Parathyroid adenoma (tissue), 2 donors: ENCODE data around the gene LFNG.

Experiments
- H2AFZ ChIP-seq: fragments of 300-600 bp; sonication (generic); one replicate; pipeline ENCODE4 v1.7.0; 2017; ENCODE audit warnings: antibody characterized with exemption, mild to moderate bottlenecking
- H3K27ac ChIP-seq: fragments of 300-600 bp; sonication (generic); one replicate; pipeline ENCODE4 v1.7.0; 2017
- H3K27me3 ChIP-seq: fragments of 300-600 bp; sonication (generic); one replicate; pipeline ENCODE4 v1.7.0; 2017; ENCODE audit warnings: low read length; ENCODE audit not compliant: control insufficient read depth, insufficient read depth
- H3K36me3 ChIP-seq: fragments of 300-600 bp; sonication (generic); one replicate; pipeline ENCODE4 v1.7.0; 2017; ENCODE audit warnings: low read length; ENCODE audit not compliant: control insufficient read depth, insufficient read depth
- H3K4me1 ChIP-seq: fragments of 300-600 bp; sonication (generic); one replicate; pipeline ENCODE4 v1.7.0; 2017; ENCODE audit warnings: control low read depth
- H3K4me2 ChIP-seq: fragments of 300-600 bp; sonication (generic); one replicate; pipeline ENCODE4 v1.7.0; 2017; ENCODE audit warnings: low read length
- H3K4me3 ChIP-seq: fragments of 300-600 bp; sonication (generic); one replicate; pipeline ENCODE4 v1.7.0; 2017; ENCODE audit warnings: low read depth, low read length
- H3K79me2 ChIP-seq: fragments of 300-600 bp; sonication (generic); one replicate; pipeline ENCODE4 v1.7.0; 2017; ENCODE audit warnings: control low read depth
- H3K9ac ChIP-seq: fragments of 300-600 bp; sonication (generic); one replicate; pipeline ENCODE4 v1.7.0; 2017; ENCODE audit warnings: mild to moderate bottlenecking
- H3K9me3 ChIP-seq: fragments of 300-600 bp; sonication (generic); one replicate; pipeline ENCODE4 v1.7.0; 2017; ENCODE audit warnings: low read length; ENCODE audit not compliant: control insufficient read depth
- TF ChIP-seq, protein P1 (sequence below): fragments of 300-600 bp; sonication (generic); IDR thresholded peaks from one replicate; pipeline ENCODE4 v1.7.0; 2017; ENCODE audit warnings: antibody characterized with exemption, mild to moderate bottlenecking
- donor health status: primary hyperparathyroidism.

The LFNG gene

DNA sequence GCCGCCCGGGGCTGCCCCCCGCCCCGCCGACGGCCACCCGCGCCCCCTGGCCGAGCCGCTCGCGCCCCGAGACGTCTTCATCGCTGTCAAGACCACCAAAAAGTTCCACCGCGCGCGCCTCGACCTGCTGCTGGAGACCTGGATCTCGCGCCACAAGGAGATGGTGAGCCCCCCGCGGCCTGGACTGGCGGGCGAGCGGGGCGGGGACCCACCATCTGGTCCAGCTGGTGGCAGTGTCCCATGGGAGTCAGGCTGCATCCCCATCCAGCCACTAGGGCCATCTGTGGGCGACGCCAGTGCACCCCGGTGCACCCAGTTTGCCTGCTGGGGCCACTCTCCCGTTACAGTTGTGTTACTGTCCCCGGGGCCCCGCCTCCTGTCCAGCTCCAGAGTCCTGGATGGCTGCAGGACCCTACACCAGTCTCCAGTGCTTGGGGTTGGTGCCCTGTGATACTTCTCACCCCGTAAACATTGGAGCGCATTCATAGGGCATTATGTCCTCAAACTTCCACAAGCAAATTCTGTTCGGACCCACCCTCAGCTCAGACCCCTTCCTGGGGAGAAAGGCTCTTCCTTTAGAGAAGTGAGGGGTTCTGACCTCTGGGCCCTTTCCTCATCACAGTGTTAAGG lies 672 bp downstream of the LFNG start:
- Histone ChIP-seq H3K36me3 (no peaks in the 10 kb centered on the region), H2AFZ (no peak overlapping the region), H3K4me2 (no peak overlapping the region), H3K4me3 (peak overlapping the region; percentile 17), H3K9me3 (no peaks in the 10 kb centered on the region), H3K4me1 (no peaks in the 10 kb centered on the region), H3K27ac (no peak overlapping the region), H3K79me2 (no peaks in the 10 kb centered on the region), H3K27me3 (no peaks in the 10 kb centered on the region), H3K9ac (no peak overlapping the region)
- TF ChIP-seq, protein P1, sequence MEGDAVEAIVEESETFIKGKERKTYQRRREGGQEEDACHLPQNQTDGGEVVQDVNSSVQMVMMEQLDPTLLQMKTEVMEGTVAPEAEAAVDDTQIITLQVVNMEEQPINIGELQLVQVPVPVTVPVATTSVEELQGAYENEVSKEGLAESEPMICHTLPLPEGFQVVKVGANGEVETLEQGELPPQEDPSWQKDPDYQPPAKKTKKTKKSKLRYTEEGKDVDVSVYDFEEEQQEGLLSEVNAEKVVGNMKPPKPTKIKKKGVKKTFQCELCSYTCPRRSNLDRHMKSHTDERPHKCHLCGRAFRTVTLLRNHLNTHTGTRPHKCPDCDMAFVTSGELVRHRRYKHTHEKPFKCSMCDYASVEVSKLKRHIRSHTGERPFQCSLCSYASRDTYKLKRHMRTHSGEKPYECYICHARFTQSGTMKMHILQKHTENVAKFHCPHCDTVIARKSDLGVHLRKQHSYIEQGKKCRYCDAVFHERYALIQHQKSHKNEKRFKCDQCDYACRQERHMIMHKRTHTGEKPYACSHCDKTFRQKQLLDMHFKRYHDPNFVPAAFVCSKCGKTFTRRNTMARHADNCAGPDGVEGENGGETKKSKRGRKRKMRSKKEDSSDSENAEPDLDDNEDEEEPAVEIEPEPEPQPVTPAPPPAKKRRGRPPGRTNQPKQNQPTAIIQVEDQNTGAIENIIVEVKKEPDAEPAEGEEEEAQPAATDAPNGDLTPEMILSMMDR, result no peak

DNA sequence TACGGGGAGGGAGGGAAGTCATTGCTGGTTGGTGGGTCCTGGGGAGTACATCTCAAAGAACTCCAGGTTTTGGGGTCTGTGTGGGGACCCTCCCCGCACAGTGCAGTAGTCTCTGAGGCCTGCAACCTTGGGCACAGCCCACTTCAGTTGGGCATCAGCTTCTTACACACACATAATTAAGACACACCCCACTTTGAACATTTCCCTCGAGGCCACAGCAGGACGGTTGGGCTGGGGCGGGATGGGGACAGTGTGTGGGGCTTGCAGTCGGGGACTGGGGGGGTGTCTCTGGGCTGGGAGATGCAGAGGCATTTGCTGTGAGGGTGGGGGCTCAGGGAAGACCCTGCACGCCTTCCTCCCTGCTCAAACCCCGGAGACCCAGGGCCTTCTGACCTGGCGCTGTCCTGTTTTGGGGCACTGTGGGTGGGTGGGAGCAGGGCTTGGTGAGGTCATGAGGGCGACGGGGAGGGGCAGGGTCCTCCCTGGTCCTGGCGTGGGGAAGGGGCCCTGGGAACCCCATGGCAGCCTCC lies 1.3 kb downstream of the LFNG start:
- no peak overlapping the region for H3K27ac ChIP-seq

DNA sequence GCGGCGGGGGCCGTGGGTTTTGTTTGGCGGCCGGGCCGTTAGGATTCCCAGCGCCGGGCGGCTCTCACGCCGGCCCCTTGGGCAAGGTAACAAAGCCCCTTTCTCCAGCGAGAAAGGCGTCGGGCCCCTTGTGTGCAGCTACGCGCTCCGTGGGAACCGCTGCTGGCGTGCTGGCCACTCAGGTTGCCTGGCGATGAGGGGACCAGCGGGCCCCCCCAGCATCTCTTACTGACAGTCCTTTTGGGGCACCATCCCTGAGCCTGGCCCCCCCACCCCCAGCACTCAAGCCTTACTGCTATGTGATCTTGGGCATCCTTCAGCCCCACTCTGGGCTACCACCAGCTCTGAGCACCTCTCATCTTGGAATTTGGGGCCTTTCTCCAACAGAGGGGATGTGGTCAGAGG lies 1.8 kb downstream of the LFNG start:
- no peaks in the 10 kb centered on the region for H3K4me1 ChIP-seq
- no peaks in the 10 kb centered on the region for H3K27me3 ChIP-seq
- no peak overlapping the region for H3K27ac ChIP-seq
- H2AFZ ChIP-seq, result no peak overlapping the region
- H3K79me2 ChIP-seq, result no peaks in the 10 kb centered on the region
- H3K9me3 ChIP-seq, result no peaks in the 10 kb centered on the region
- no peaks in the 10 kb centered on the region for H3K36me3 ChIP-seq
- H3K4me3 ChIP-seq, result peak overlapping the region; percentile 16
- no peak overlapping the region for H3K9ac ChIP-seq
- H3K4me2 ChIP-seq, result no peak overlapping the region
- TF ChIP-seq, protein P1, result no peak

More for the DNA sequence above, 1.3 kb downstream of the LFNG start:
- TF ChIP-seq, protein P1, result no peak
- Histone ChIP-seq H3K36me3 (no peaks in the 10 kb centered on the region), H3K4me1 (no peaks in the 10 kb centered on the region), H3K9ac (no peak overlapping the region), H3K4me2 (no peak overlapping the region), H3K79me2 (no peaks in the 10 kb centered on the region), H3K9me3 (no peaks in the 10 kb centered on the region), H3K4me3 (peak overlapping the region; percentile 17), H3K27me3 (no peaks in the 10 kb centered on the region), H2AFZ (no peak overlapping the region)

DNA sequence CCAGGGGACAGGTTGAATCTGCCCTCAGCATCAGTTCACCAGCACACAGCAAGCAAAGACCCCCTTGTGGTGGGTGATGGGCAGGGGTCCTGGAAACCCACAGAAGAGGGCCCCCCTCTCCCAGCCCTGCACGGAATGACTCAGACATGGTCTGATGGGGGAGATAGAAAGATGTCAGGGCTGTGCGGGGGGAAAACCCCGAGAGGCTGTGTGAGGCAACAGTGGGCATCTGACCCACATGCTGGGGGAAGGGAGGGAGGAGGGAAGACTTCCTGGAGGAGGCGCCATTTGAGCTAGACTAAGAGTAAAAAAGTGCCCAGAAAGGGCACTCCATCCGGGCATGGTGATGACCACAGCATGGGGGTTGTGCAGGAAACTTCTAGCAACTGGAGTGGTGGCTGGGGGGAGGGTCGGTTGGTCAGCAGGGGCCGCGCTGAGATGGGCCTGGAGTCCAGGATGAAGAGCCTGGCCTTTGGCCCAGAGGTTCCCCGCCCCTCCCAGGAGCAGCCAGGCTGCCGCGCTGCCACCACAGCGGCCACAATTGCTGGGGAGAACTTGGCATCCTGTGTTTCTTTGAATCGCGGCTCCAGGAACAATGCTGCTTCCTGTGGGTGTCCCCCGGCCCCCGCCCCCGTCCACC lies 2.5 kb downstream of the LFNG start:
- H3K4me3 ChIP-seq, result peak overlapping the region; percentile 22
- peak overlapping the region; percentile 37 for H3K4me2 ChIP-seq
- no peaks in the 10 kb centered on the region for H3K27me3 ChIP-seq
- H3K9ac ChIP-seq, result no peak overlapping the region
- H3K4me1 ChIP-seq, result no peaks in the 10 kb centered on the region
- TF ChIP-seq, protein P1, result no peak
- no peaks in the 10 kb centered on the region for H3K36me3 ChIP-seq
- no peak overlapping the region for H3K27ac ChIP-seq
- H3K79me2 ChIP-seq, result no peaks in the 10 kb centered on the region
- no peaks in the 10 kb centered on the region for H3K9me3 ChIP-seq
- H2AFZ ChIP-seq, result no peak overlapping the region
